HG03064 (cell line): ENCODE data around the gene PAX1.

Experiments
- ATAC-seq: cut with Tn5 transposase; IDR thresholded peaks from one replicate; pipeline ENCODE4 v1.9.1; 2021; ENCODE audit warnings: low read depth; ENCODE audit not compliant: unreplicated experiment

PAX1 gene

GRCh38 chr20:21725892-21726291 is 20.4 kb downstream of the PAX1 start:
- ATAC-seq = no peak

- no peak for ATAC-seq
Observed at GRCh38 chr20:21729316-21729715, 23.9 kb downstream of the PAX1 start.

GRCh38 chr20:21739161-21739560 is 33.7 kb downstream of the PAX1 start:
- ATAC-seq = no peak

- no peak for ATAC-seq
Observed at GRCh38 chr20:21739682-21740081, 34.2 kb downstream of the PAX1 start.

GRCh38 chr20:21741266-21741665 is 35.8 kb downstream of the PAX1 start:
- ATAC-seq = no peak

- ATAC-seq = no peak
Observed at GRCh38 chr20:21762646-21763045, 57.2 kb downstream of the PAX1 start.

- no peak for ATAC-seq
Observed at GRCh38 chr20:21767200-21767738, 61.8 kb downstream of the PAX1 start.

- ATAC-seq = no peak
Observed at GRCh38 chr20:21767739-21768223, 62.3 kb downstream of the PAX1 start.
